ENCODE results near the gene RASGRF2.

- TF ChIP-seq CTCF (conservative IDR thresholded peaks at IDR 0.05; ENCODE audit: low read depth, low read length) = no peak
- no peak for TF ChIP-seq EZH2 (IDR thresholded peaks at IDR 0.05; ENCODE audit: borderline replicate concordance, low read depth, low read length, poor library complexity, severe bottlenecking)
Measured at GRCh38 chr5:80978772-80979317, 18.7 kb downstream of the RASGRF2 start.

Measured in A673 (cell line).